IMR-90 (cell line): ENCODE results near the gene BCL2. TPM values are rescaled to one million over a fixed set of nuclear protein-coding genes. Genes with fewer than 3 reads are reported as not detected.

Source experiments
- ATAC-seq: fragments of 200-7000 bp; cut with Tn5 transposase; 2 replicates; pipeline ENCODE4 v1.9.1; 2020; ENCODE audit warnings: low read depth, mild to moderate bottlenecking, moderate library complexity
- BruUV-seq: library from RNA; stranded (reverse); fragments of 400-500 nt; replicated peaks from 2 replicates; lab custom pipeline; 2021; lab: Mats Ljungman, UMichigan
- CTCF ChIA-PET: fragments of 300-600 bp; formaldehyde crosslinking; extraction: SDS; loops from one replicate; lab custom pipeline; 2021; ENCODE audit warnings: antibody characterized with exemption; lab: Yijun Ruan, JAX
- POLR2A ChIA-PET: fragments of 300-600 bp; sonication (Branson Sonifier 250); formaldehyde crosslinking; loops from one replicate; lab custom pipeline; 2022; ENCODE audit warnings: antibody characterized with exemption; ENCODE audit not compliant: unreplicated experiment; lab: Charles Lee
- DNase-seq: peaks from one replicate; pipeline ENCODE4 v3.0.0; 2013
- H2AFZ ChIP-seq: replicated peaks from 2 replicates; pipeline ENCODE3; 2013; ENCODE audit warnings: low read length, mild to moderate bottlenecking; ENCODE audit not compliant: poor library complexity
- H2AK5ac ChIP-seq: 2 replicates; pipeline ENCODE4 v1.6.1; 2013; ENCODE audit warnings: low read depth, low read length, inconsistent platforms
- H2AK9ac ChIP-seq: replicated peaks from 2 replicates; pipeline ENCODE3; 2013; ENCODE audit warnings: mild to moderate bottlenecking, low read depth, low read length, moderate library complexity; ENCODE audit not compliant: poor library complexity
- H2BK120ac ChIP-seq: 2 replicates; pipeline ENCODE4 v1.6.1; 2013; ENCODE audit warnings: low read depth, low read length, inconsistent platforms
- H2BK15ac ChIP-seq: 3 replicates; pipeline ENCODE4 v1.6.1; 2013; ENCODE audit warnings: low read depth, low read length, inconsistent platforms
- H2BK20ac ChIP-seq: 2 replicates; pipeline ENCODE4 v1.6.1; 2013; ENCODE audit warnings: low read depth, mild to moderate bottlenecking, inconsistent platforms, low read length, moderate library complexity
- H2BK5ac ChIP-seq: 2 replicates; pipeline ENCODE4 v1.6.1; 2013; ENCODE audit warnings: mild to moderate bottlenecking, low read depth, low read length, inconsistent platforms; ENCODE audit not compliant: poor library complexity, severe bottlenecking
- H3K14ac ChIP-seq: replicated peaks from 2 replicates; pipeline ENCODE4 v1.6.1; 2013; ENCODE audit warnings: low read depth, low read length, inconsistent platforms
- H3K18ac ChIP-seq: 2 replicates; pipeline ENCODE4 v1.6.1; 2013; ENCODE audit warnings: low read depth, low read length, control low read depth
- H3K23ac ChIP-seq: 2 replicates; pipeline ENCODE4 v1.6.1; 2013; ENCODE audit warnings: low read depth, low read length, inconsistent platforms
- H3K27ac ChIP-seq: 2 replicates; pipeline ENCODE4 v1.5.1; 2013; ENCODE audit warnings: mild to moderate bottlenecking, control low read depth, low read length; ENCODE audit not compliant: insufficient read depth
- H3K27me3 ChIP-seq: 2 replicates; pipeline ENCODE4 v1.6.1; 2013; ENCODE audit warnings: low read length; ENCODE audit not compliant: control insufficient read depth, insufficient read depth
- H3K36me3 ChIP-seq: 2 replicates; pipeline ENCODE4 v1.6.1; 2013; ENCODE audit warnings: low read length, mixed read lengths; ENCODE audit not compliant: control insufficient read depth, insufficient read depth
- H3K4ac ChIP-seq: 2 replicates; pipeline ENCODE4 v1.6.1; 2013; ENCODE audit warnings: low read depth, low read length, inconsistent platforms
- H3K4me1 ChIP-seq: 2 replicates; pipeline ENCODE4 v1.6.1; 2013; ENCODE audit warnings: low read length, mixed read lengths; ENCODE audit not compliant: control insufficient read depth, insufficient read depth
- H3K4me2 ChIP-seq: 2 replicates; pipeline ENCODE4 v1.6.1; 2013; ENCODE audit warnings: low read depth, mild to moderate bottlenecking, control low read depth, low read length, moderate library complexity
- H3K4me3 ChIP-seq: 2 replicates; pipeline ENCODE4 v1.5.1; 2013; ENCODE audit warnings: low read depth, mild to moderate bottlenecking, control low read depth, low read length, moderate library complexity; ENCODE audit not compliant: insufficient read depth
- H3K56ac ChIP-seq: 2 replicates; pipeline ENCODE4 v1.6.1; 2013; ENCODE audit warnings: low read length, inconsistent platforms; ENCODE audit not compliant: insufficient read depth; ENCODE audit errors: extremely low read depth
- H3K79me1 ChIP-seq, 2 experiments: 2 replicates each; pipeline ENCODE4 v1.6.1; 2013; ENCODE audit warnings: low read length in 2 of 2, inconsistent platforms in 1 of 2, low read depth in 1 of 2
- H3K9ac ChIP-seq: 2 replicates; pipeline ENCODE4 v1.6.1; 2013; ENCODE audit warnings: low read depth, low read length, control low read depth
- H3K9me1 ChIP-seq: 2 replicates; pipeline ENCODE4 v1.6.1; 2013; ENCODE audit warnings: low read length, inconsistent platforms; ENCODE audit not compliant: insufficient read depth
- H3K9me3 ChIP-seq: 2 replicates; pipeline ENCODE4 v1.6.1; 2013; ENCODE audit warnings: low read length; ENCODE audit not compliant: control insufficient read depth, insufficient read depth
- H4K20me1 ChIP-seq: 2 replicates; pipeline ENCODE4 v1.6.1; 2013; ENCODE audit warnings: low read length, inconsistent platforms; ENCODE audit not compliant: insufficient read depth
- H4K5ac ChIP-seq: 2 replicates; pipeline ENCODE4 v1.6.1; 2013; ENCODE audit warnings: mild to moderate bottlenecking, low read depth, low read length, control low read depth
- H4K8ac ChIP-seq, 2 experiments: 2 replicates each; pipeline ENCODE4 v1.6.1; 2013; ENCODE audit warnings: low read depth in 2 of 2, low read length in 2 of 2, control low read depth in 1 of 2, inconsistent platforms in 1 of 2
- H4K91ac ChIP-seq: 2 replicates; pipeline ENCODE4 v1.6.1; 2013; ENCODE audit warnings: low read depth, low read length, inconsistent platforms; ENCODE audit not compliant: insufficient read depth
- BHLHE40 ChIP-seq: fragments of 150-350 bp; IDR thresholded peaks from 2 replicates; pipeline ENCODE4 v1.6.1; 2016; ENCODE audit warnings: mild to moderate bottlenecking, low read depth, low read length
- CEBPB ChIP-seq: IDR thresholded peaks from 2 replicates; pipeline ENCODE4 v1.6.1; 2012; ENCODE audit warnings: low read depth, low read length, improper control_type of control experiment
- CHD1 ChIP-seq: IDR thresholded peaks from 2 replicates; pipeline ENCODE4 v1.6.1; 2012; ENCODE audit warnings: low read depth, low read length, improper control_type of control experiment
- NFE2L2 ChIP-seq: fragments of 150-350 bp; IDR thresholded peaks from 2 replicates; pipeline ENCODE4 v1.6.1; 2016; ENCODE audit warnings: low read depth, mild to moderate bottlenecking, low read length
- POLR2A ChIP-seq: IDR thresholded peaks from 2 replicates; pipeline ENCODE4 v1.6.1; 2012; ENCODE audit warnings: mild to moderate bottlenecking, low read depth, low read length
- SMC3 ChIP-seq: fragments of 150-350 bp; IDR thresholded peaks from 2 replicates; pipeline ENCODE4 v1.6.1; 2016; ENCODE audit warnings: low read depth, mild to moderate bottlenecking, antibody characterized with exemption, low read length, moderate library complexity
- USF2 ChIP-seq: fragments of 150-350 bp; IDR thresholded peaks from 2 replicates; pipeline ENCODE4 v1.6.1; 2017; ENCODE audit warnings: mild to moderate bottlenecking, antibody characterized with exemption, low read length, low read depth
- WGBS, 2 experiments: methylation state at CpG; one replicate each; pipeline versions ENCODE4 v1.1.5 to v1.1.7; 2013; ENCODE audit warnings: missing lambda C conversion rate in 2 of 2; ENCODE audit not compliant: insufficient read length in 1 of 2; ENCODE audit errors: extremely low coverage in 2 of 2; 5-methylcytosine and 5-hydroxymethylcytosine counted together
- dilution Hi-C: fragments of 300-500 bp; cut with HindIII; formaldehyde crosslinking; loops from one replicate; pipeline ENCODE4 v1.14.3; 2018; ENCODE audit warnings: low sequenced_read_pairs; ENCODE audit not compliant: unreplicated experiment
- in situ Hi-C: fragments of 300-500 bp; cut with MboI; formaldehyde crosslinking; loops from 3 replicates; pipeline ENCODE4 v1.14.3; 2019; ENCODE audit warnings: low sequenced_read_pairs, inconsistent platforms, mixed read lengths
- intact Hi-C: fragments of 100-400 bp; cut with micrococcal nuclease; formaldehyde crosslinking; loops from 2 replicates; pipeline ENCODE4 v1.10.0; 2022
- polyA plus RNA-seq, 3 experiments: library from polyadenylated mRNA; depleted of rRNA; stranded (reverse); fragments of >200 nt; gene quantifications; 2 replicates each; pipeline ENCODE4 v1.2.3, GENCODE V29; 2012; ENCODE audit warnings: low replicate concordance in 1 of 3
- total RNA-seq: library from RNA; depleted of rRNA; stranded (reverse); fragments of >200 nt; gene quantifications from 2 replicates; pipeline ENCODE4 v1.2.3, GENCODE V29; 2012
- TF ChIP-seq, protein P1 (sequence below): fragments of 150-350 bp; IDR thresholded peaks from 2 replicates; pipeline ENCODE4 v1.6.1; 2016; ENCODE audit warnings: low read depth, mild to moderate bottlenecking, low read length, moderate library complexity, borderline replicate concordance

Gene BCL2
- total and polyA plus RNA-seq, 2 of the 4 experiments (the other 2 are of a cell fraction), result 0.24 to 0.54 TPM

- 84% methylated on average over 4 of the region's 12 CpGs; no CpG with 5 or more reads in 1 of the 2 experiments for WGBS, 2 experiments
- Histone ChIP-seq H3K4me1 (peaks cover 6% of the 10 kb centered on the region; the same call in 1 of the 2 replicates), H4K20me1 (no peaks in the 10 kb centered on the region), H3K27me3 (no peaks in the 10 kb centered on the region; the same call in 1 of the 2 replicates), H2AFZ (peak overlapping the region; percentile 10), H3K27ac (no peak overlapping the region), H2AK9ac (no peak overlapping the region), H2BK5ac (no peak overlapping the region), H3K4ac (no peak overlapping the region), H2BK120ac (no peak overlapping the region), H4K5ac (no peak overlapping the region), H3K4me3 (no peak overlapping the region), H3K56ac (no peak overlapping the region), H3K9ac (no peak overlapping the region), H3K4me2 (no peak overlapping the region), H3K79me1 (no peaks in the 10 kb centered on the region), H4K91ac (no peak overlapping the region), H3K9me3 (no peaks in the 10 kb centered on the region), H3K36me3 (no peaks in the 10 kb centered on the region), H2BK20ac (no peak overlapping the region), H3K23ac (no peak overlapping the region), H3K9me1 (peaks cover 9% of the 10 kb centered on the region), H3K18ac (no peak overlapping the region), H2AK5ac (no peak overlapping the region), H4K8ac (no peak overlapping the region), H2BK15ac (no peak overlapping the region), H3K14ac (no peak overlapping the region)
- no peak for ATAC-seq
- POLR2A ChIA-PET, result no interaction called here
- BruUV-seq, result no TSS peak
- dilution Hi-C loops (no loop called here), in situ Hi-C loops (no loop called here), intact Hi-C loops (no loop called here)
- TF ChIP-seq SMC3, result no peak
- TF ChIP-seq BHLHE40, result no peak
- no peak for TF ChIP-seq NFE2L2
- no peak for TF ChIP-seq USF2
- no peak for TF ChIP-seq CEBPB
- no peak for TF ChIP-seq CHD1
- TF ChIP-seq, protein P1, sequence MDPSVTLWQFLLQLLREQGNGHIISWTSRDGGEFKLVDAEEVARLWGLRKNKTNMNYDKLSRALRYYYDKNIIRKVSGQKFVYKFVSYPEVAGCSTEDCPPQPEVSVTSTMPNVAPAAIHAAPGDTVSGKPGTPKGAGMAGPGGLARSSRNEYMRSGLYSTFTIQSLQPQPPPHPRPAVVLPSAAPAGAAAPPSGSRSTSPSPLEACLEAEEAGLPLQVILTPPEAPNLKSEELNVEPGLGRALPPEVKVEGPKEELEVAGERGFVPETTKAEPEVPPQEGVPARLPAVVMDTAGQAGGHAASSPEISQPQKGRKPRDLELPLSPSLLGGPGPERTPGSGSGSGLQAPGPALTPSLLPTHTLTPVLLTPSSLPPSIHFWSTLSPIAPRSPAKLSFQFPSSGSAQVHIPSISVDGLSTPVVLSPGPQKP, result no peak
- TF ChIP-seq POLR2A, result no peak
- no peak for DNase-seq
- CTCF ChIA-PET, result no interaction called here
Measured at GRCh38 chr18:63166142-63166541, 153.4 kb downstream of the BCL2 start.
